CD4-positive, alpha-beta T cell treated with Interleukin-17A for 1 hour (primary cell): ENCODE measurements around the gene PLOD2.

Experiments
- DNase-seq: peaks from one replicate; pipeline ENCODE4 v3.0.0-alpha.2; 2020

The PLOD2 gene

GRCh38 chr3:146093896-146094295, 67.1 kb downstream of the PLOD2 start:
- DNase-seq = no peak

DNA sequence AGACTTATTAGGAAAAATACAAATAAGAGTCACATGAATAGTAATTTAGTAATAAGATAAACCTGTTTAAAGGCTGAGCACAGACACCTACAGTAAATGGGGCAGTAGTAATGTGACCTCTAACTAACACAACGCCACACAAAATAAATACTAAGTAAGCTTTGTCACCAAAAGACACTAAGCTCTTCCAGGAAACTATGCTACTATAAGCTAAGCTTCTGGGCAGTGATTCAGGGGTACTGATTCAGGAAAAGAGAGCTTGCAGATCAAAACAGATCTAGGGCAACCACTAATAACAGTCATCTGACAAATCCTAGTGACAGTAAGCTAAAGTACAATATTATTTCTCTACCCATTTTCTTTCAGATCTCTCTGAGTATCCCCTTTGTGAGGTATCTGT, 68.8 kb downstream of the PLOD2 start:
- DNase-seq = no peak

GRCh38 chr3:146091397-146091796, 69.6 kb downstream of the PLOD2 start:
- DNase-seq = no peak

- DNase-seq = no peak
These were observed 70.5 kb downstream of the PLOD2 start for GRCh38 chr3:146090521-146090920.

DNA sequence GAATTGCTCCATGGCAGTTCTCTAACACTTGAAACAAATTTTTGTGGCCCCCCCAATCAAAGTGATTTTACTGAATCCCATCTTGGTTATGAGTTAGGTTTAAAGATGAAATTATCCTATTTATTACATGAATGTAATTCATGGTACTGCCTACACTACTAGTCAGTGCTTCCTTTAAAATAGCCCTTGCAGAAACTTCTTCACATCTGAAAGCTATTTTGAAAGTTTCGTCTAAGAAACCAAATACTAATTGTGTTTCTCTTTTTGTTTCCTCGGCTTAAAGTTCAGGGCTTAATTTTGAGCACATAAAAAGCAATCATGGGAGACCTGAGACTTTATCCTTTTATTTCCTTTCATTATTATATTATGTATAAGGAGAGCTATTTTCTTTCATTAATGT, 72.1 kb downstream of the PLOD2 start:
- no peak for DNase-seq

DNA sequence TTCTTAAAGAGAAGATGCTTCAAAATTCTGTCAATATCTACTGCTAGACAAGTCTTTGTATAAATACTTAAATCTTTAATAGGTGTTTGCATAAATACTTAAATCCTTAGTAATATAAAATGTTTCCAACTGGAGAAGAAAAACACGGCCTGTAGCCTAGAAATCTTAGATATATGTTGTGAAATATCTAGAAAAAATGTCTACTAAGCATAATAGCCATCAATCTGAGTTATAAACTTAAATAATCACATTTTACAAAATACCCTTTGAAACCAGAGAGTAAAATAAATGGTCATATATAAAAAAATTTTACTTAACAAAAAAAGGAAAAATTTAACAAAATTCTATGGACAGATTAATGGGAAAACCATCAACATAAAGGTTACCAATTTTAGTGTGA, 73.9 kb downstream of the PLOD2 start:
- DNase-seq = no peak

GRCh38 chr3:146086211-146086610, 74.8 kb downstream of the PLOD2 start:
- DNase-seq = no peak

DNA sequence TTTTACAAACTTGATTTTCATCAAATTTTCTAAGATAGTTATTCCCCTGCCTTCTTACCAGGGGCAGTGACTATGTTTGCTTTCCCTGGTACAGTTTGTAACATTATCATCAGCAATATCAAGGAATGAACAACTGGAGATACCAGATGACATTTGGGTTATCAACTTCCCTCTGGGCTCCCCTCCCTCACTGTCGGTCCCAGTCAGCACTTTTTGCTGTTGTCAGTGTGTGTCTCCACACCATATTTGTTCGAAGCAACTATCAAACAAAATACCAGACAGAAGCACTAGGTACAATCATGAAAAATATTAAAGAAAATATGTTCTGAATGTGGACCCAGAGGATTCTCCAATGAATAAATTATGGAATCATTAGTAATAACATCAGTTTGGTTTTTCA, 75.3 kb downstream of the PLOD2 start:
- DNase-seq = no peak

DNA sequence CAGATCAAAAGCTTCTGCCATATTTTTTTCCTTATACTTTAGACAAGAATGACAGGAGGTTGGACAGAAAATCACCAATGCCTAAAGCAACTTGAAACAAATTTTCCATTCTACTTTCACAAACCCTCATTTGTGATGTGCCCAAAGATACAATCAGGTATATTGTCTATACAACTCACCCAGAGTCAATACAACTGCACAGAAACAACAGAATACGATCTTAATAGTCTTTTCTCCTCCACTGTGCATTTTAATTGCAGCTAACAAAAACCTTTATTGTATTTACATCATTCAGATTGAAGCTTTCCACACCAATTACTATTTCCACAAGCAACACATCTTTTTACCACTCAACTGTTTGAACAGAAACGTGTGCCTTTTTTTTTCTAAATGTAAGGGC, 80.4 kb downstream of the PLOD2 start:
- DNase-seq = no peak

- no peak for DNase-seq
These were observed 83.0 kb downstream of the PLOD2 start for GRCh38 chr3:146078031-146078430.

DNA sequence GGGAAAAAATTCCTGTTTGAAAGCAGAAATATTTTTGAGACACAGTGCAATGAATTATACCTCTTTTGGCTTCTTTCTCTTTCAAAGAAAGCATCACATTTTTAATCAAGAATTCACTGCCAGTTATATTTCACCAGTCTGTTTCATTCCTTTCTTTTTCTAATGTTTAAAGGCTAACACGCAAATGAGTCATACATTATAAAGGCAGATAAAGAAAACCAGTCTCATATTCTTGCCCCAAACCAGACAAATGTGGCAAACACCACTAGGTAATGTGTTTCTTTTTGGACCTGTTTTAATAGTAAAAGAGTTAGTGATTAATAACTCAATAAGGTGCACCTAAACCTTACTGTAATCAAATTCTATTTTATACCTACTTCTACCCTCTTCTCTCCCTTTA, 83.8 kb downstream of the PLOD2 start:
- no peak for DNase-seq

DNA sequence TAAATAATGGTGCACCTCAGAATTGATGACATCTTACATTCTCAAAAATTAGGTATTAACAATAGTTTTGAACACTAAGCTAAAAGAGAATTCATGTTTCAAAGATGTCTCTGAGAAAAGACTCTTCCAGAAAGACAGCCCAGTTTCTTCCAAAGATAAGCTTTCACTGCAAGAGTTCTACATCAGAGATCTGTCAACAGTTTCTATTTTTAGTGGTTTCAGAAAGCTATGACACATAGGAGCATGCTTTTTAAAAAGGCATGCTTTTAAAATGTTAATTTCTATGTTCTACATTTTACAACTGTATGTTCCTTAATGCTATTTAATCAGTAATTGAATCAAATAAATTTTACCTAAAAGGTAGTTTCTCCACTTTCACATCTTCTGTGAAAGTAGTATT, 88.2 kb downstream of the PLOD2 start:
- no peak for DNase-seq

GRCh38 chr3:146072061-146072460, 88.9 kb downstream of the PLOD2 start:
- DNase-seq = no peak

- DNase-seq = no peak
These were observed 89.4 kb downstream of the PLOD2 start for GRCh38 chr3:146071632-146072031.

GRCh38 chr3:146067048-146067447, 93.9 kb downstream of the PLOD2 start:
- no peak for DNase-seq

DNA sequence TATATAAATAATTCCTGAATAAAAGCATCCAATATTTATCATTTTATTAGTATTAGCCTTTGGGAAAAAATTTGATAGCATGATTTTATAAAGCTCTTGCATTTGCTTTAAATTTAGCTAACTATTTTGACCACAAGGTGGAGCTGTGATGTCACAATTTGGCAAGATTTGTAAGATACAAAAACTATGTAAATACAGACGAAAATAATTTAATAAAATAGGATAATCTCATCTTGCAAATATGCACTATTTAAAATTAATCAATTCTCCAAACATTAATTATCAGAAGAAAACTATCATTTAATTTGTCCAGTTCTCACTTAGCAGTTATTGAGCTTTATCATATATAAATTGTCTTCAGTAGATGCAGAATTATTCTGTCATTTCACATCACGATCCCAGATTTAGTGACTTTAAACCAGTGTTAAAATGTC, 95.4 kb downstream of the PLOD2 start:
- peak; percentile 10 for DNase-seq

- no peak for DNase-seq
These were observed 102.7 kb downstream of the PLOD2 start for GRCh38 chr3:146058241-146058640.

GRCh38 chr3:146052791-146053310, 108.1 kb downstream of the PLOD2 start:
- no peak for DNase-seq

DNA sequence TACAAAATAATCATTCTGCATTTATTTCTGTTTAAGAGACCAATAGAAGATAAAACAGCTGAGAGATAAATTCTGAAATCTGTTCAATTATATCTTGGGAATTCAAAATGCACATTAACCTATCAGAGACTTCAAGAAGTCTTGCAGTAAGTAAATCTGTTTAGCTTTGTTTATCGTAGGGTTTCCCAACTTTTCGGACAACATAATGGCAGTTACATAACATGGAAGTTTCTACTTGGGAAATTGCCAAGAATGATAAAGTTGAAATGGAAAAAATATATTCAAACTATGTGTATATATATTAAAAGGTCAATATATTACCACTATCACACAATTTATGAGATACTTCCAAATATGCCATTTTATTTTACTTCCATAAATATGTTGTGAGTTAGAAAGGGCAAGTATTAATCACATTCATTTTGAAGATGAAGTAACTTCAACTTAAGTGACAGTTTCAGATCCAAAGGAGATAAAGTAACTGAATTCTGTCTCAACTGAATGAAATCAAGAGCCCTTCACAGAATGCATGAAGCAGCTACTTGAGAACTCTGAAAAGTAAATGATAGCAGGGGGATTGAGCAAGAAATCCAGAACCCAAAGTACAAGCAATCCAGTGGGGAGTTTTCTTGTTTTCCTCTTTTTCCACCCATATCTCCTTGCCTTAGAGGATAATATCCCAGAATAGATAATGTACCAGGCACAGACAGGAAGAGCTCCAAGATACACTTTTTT, 108.8 kb downstream of the PLOD2 start:
- no peak for DNase-seq

DNA sequence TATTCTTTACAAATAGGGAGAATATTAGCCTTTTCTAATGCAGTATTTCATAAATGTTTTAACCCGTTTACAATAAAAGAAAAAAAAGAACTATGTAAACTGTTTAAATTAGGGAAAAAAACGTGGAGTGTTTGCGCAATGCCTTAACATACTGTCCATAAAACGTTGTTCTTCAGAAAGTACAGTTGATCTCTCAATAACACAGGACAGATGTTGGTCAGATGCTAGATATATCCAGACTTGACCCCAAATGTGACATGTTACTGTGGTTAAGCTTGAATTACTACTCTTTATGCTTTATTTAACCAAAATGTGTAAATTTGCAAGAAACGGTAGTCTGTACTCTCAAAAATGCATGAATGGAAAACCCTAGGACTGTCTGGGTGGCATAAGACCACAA, 110.3 kb downstream of the PLOD2 start:
- DNase-seq = no peak

DNA sequence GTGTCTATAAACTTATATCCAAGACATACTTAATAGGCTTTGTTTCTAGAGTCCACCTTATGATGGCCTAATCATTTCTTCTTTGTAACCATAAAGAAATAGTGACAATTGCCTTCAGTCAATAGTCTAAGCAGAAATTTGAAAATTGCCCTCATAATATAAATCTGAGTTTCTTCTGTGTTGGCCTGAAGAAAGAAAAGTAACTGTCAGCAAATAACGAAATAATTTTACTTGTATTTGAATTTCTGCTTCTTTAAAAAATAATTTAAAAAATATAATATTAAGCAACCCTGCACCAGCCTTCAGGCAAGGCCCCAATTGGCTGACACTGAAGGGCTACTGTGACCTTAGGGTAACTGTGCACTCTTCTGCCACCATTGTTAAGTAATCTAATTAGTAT, 113.5 kb downstream of the PLOD2 start:
- DNase-seq = no peak

GRCh38 chr3:146044046-146044445, 116.9 kb downstream of the PLOD2 start:
- DNase-seq = no peak

GRCh38 chr3:146040630-146041029, 120.4 kb downstream of the PLOD2 start:
- DNase-seq = no peak

GRCh38 chr3:146037697-146038096, 123.3 kb downstream of the PLOD2 start:
- no peak for DNase-seq

GRCh38 chr3:146036281-146036680, 124.7 kb downstream of the PLOD2 start:
- no peak for DNase-seq
